Stimulated activated CD4-positive, alpha-beta T cell treated with anti-CD3 and anti-CD28 coated beads, TNF-alpha, amount 100 ng/mL, for 48 hours (primary cell): ENCODE results near the gene RNF123.
A peak's percentile ranks its signal among the peaks of the same experiment; 100 is the strongest.
"Not testable (repeated sequence)": the region's sequence is repeated elsewhere in the genome, so short reads cannot be mapped to it uniquely, and the experiment has no call there.

Experiments used
- DNase-seq, 3 donors: peaks; one replicate each; pipeline ENCODE4 v3.0.0-alpha.2; 2020; ENCODE audit warnings: low read depth in 3 of 3

Gene RNF123

GRCh38 chr3:49720855-49721595 is 31.7 kb downstream of the RNF123 start:
- no peak for DNase-seq

GRCh38 chr3:49721596-49721895 is 32.2 kb downstream of the RNF123 start:
- no peak for DNase-seq

- no peak for DNase-seq
These were observed 32.8 kb downstream of the RNF123 start for GRCh38 chr3:49721896-49722781.

- no peak for DNase-seq
These were observed 33.5 kb downstream of the RNF123 start for GRCh38 chr3:49722896-49723295.

GRCh38 chr3:49723296-49723627 is 33.9 kb downstream of the RNF123 start:
- peak; percentile 41 to 64 (median 45) for DNase-seq

GRCh38 chr3:49723628-49724551 is 34.5 kb downstream of the RNF123 start, which contains the start of gene GMPPB:
TSS of gene GMPPB (minus strand) at chr3:49723951. CDS start at chr3:49723726, 225 bp downstream.
- DNase-seq: peak; percentile 88 to 92 (median 90)

- no peak for DNase-seq
These were observed 35.2 kb downstream of the RNF123 start for GRCh38 chr3:49724586-49724985.

- DNase-seq: no peak
These were observed 36.7 kb downstream of the RNF123 start for GRCh38 chr3:49725906-49726681.

GRCh38 chr3:49727154-49727923 is 38.0 kb downstream of the RNF123 start:
- DNase-seq: no peak

GRCh38 chr3:49727924-49728361 is 38.6 kb downstream of the RNF123 start:
- DNase-seq: no peak

GRCh38 chr3:49729966-49730609 is 40.7 kb downstream of the RNF123 start:
- DNase-seq: no peak

GRCh38 chr3:49732597-49732996 is 43.2 kb downstream of the RNF123 start:
- DNase-seq: no peak

GRCh38 chr3:49733551-49733950 is 44.2 kb downstream of the RNF123 start:
- no peak for DNase-seq

GRCh38 chr3:49734752-49735151 is 45.4 kb downstream of the RNF123 start:
- no peak for DNase-seq

- no peak for DNase-seq
These were observed 48.8 kb downstream of the RNF123 start for GRCh38 chr3:49738067-49738713.

- no peak for DNase-seq
These were observed 51.1 kb downstream of the RNF123 start for GRCh38 chr3:49740427-49740826.

GRCh38 chr3:49745986-49746385 is 56.6 kb downstream of the RNF123 start:
- DNase-seq: no peak

GRCh38 chr3:49747792-49748480 is 58.6 kb downstream of the RNF123 start:
- no peak for DNase-seq

GRCh38 chr3:49748874-49749273 is 59.5 kb downstream of the RNF123 start:
- DNase-seq: not testable (repeated sequence)
